HG03521 (cell line): ENCODE data around the gene PNO1.
"Not testable (repeated sequence)": the region's sequence is repeated elsewhere in the genome, so short reads cannot be mapped to it uniquely, and the experiment has no call there.

Experiments used
- ATAC-seq: cut with Tn5 transposase; IDR thresholded peaks from one replicate; pipeline ENCODE4 v1.9.1; 2021; ENCODE audit warnings: mild to moderate bottlenecking, moderate library complexity; ENCODE audit not compliant: unreplicated experiment

PNO1 gene

GRCh38 chr2:68157402-68158133 is at the start of gene PNO1:
TSS of gene PNO1 (plus strand) at chr2:68157888. CDS start at chr2:68157935, 47 bp downstream.
- peak; percentile 90 for ATAC-seq

- ATAC-seq: no peak
These were observed 49.6 kb upstream of the PNO1 start for GRCh38 chr2:68108120-68108519.

- ATAC-seq: peak; percentile 67
These were observed 47.6 kb upstream of the PNO1 start for GRCh38 chr2:68110102-68110501.

- no peak for ATAC-seq
These were observed 41.7 kb upstream of the PNO1 start for GRCh38 chr2:68115965-68116364.

- not testable (repeated sequence) for ATAC-seq
These were observed 39.8 kb upstream of the PNO1 start for GRCh38 chr2:68117922-68118321.

- ATAC-seq: no peak
These were observed 38.9 kb upstream of the PNO1 start for GRCh38 chr2:68118816-68119215.

- no peak for ATAC-seq
These were observed 38.2 kb upstream of the PNO1 start for GRCh38 chr2:68119504-68119903.

- ATAC-seq: no peak
These were observed 35.6 kb upstream of the PNO1 start for GRCh38 chr2:68121873-68122679.

- no peak for ATAC-seq
These were observed 35.1 kb upstream of the PNO1 start for GRCh38 chr2:68122680-68122964.

- ATAC-seq: no peak
These were observed 33.4 kb upstream of the PNO1 start for GRCh38 chr2:68124321-68124720.

GRCh38 chr2:68125821-68126220 is 31.9 kb upstream of the PNO1 start:
- ATAC-seq: no peak

GRCh38 chr2:68126561-68126960 is 31.1 kb upstream of the PNO1 start:
- ATAC-seq: no peak

GRCh38 chr2:68127358-68128242 is 30.1 kb upstream of the PNO1 start:
- peak; percentile 97 for ATAC-seq

- ATAC-seq: no peak
These were observed 23.6 kb upstream of the PNO1 start for GRCh38 chr2:68134120-68134519.

GRCh38 chr2:68134554-68134953 is 23.1 kb upstream of the PNO1 start:
- ATAC-seq: no peak

GRCh38 chr2:68135448-68136320 is 22.0 kb upstream of the PNO1 start:
- ATAC-seq: no peak

GRCh38 chr2:68141875-68142274 is 15.8 kb upstream of the PNO1 start:
- no peak for ATAC-seq

- ATAC-seq: no peak
These were observed 6.7 kb upstream of the PNO1 start for GRCh38 chr2:68151037-68151436.

- ATAC-seq: no peak
These were observed 4.9 kb upstream of the PNO1 start for GRCh38 chr2:68152681-68153347.

GRCh38 chr2:68155618-68156017 is 2.1 kb upstream of the PNO1 start:
- ATAC-seq: no peak
